Prostate gland (tissue), 2 donors: Measurements from ENCODE around the gene CAPN8.

Source experiments
- POLR2A ChIP-seq: fragments of 450-650 bp; IDR thresholded peaks from one replicate; pipeline ENCODE4 v1.6.1; 2016; ENCODE audit warnings: antibody characterized with exemption, mild to moderate bottlenecking
- POLR2AphosphoS5 ChIP-seq: sonication (generic); formaldehyde crosslinking; IDR thresholded peaks from one replicate; pipeline ENCODE4 v1.6.1; 2017; ENCODE audit warnings: antibody characterized with exemption
- TF ChIP-seq, protein P1 (sequence below), 4 experiments: fragments of 200-600 bp in 2 of 4; fragments of 450-650 bp in 2 of 4; sonication (generic) in 2 of 4; IDR thresholded peaks; 1 replicate in 3 of 4; 2 replicates in 1 of 4; pipeline ENCODE4 v1.5.1; 2016 to 2019; ENCODE audit warnings: antibody characterized with exemption in 4 of 4, mild to moderate bottlenecking in 2 of 4, moderate library complexity in 2 of 4

DNA sequence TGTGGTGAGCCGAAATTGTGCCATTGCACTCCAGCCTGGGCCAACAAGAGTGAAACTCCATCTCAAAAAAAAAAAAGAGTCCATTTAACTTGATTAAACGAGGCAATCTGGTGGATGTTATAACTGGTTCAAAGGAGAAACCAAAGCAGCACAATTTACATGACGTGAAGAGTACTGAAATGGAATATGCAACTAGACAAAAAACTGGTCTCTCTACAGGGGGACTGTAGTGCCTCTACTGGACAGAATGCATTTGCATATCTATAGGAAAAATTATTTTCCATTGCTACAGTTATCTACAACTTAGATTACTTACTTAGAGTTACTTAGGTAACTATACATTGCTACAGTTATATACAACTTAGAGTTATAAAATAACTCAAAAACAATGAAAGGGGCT, 44.1 kb upstream of the CAPN8 start:
- TF ChIP-seq, protein P1, sequence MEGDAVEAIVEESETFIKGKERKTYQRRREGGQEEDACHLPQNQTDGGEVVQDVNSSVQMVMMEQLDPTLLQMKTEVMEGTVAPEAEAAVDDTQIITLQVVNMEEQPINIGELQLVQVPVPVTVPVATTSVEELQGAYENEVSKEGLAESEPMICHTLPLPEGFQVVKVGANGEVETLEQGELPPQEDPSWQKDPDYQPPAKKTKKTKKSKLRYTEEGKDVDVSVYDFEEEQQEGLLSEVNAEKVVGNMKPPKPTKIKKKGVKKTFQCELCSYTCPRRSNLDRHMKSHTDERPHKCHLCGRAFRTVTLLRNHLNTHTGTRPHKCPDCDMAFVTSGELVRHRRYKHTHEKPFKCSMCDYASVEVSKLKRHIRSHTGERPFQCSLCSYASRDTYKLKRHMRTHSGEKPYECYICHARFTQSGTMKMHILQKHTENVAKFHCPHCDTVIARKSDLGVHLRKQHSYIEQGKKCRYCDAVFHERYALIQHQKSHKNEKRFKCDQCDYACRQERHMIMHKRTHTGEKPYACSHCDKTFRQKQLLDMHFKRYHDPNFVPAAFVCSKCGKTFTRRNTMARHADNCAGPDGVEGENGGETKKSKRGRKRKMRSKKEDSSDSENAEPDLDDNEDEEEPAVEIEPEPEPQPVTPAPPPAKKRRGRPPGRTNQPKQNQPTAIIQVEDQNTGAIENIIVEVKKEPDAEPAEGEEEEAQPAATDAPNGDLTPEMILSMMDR (IDR thresholded peaks at IDR 0.05) = no peak
- TF ChIP-seq POLR2A (no peak), POLR2AphosphoS5 (no peak)
